GM18519 (cell line): Measurements from ENCODE around the gene DUSP16.

ENCODE experiments used
- ATAC-seq: cut with Tn5 transposase; IDR thresholded peaks from one replicate; pipeline ENCODE4 v1.9.1; 2021; ENCODE audit warnings: mild to moderate bottlenecking, moderate library complexity; ENCODE audit not compliant: unreplicated experiment, low FRiP score

DUSP16 gene

GRCh38 chr12:12550277-12550676 lies 12.4 kb downstream of the DUSP16 start:
- ATAC-seq: no peak

GRCh38 chr12:12549426-12549825 lies 13.2 kb downstream of the DUSP16 start:
- ATAC-seq: no peak

GRCh38 chr12:12548713-12549112 lies 13.9 kb downstream of the DUSP16 start:
- no peak for ATAC-seq

GRCh38 chr12:12546314-12546772 lies 16.3 kb downstream of the DUSP16 start:
- no peak for ATAC-seq

- ATAC-seq: no peak
These were observed 18.7 kb downstream of the DUSP16 start for GRCh38 chr12:12543959-12544358.

- no peak for ATAC-seq
These were observed 19.7 kb downstream of the DUSP16 start for GRCh38 chr12:12542964-12543363.

GRCh38 chr12:12542286-12542685 lies 20.4 kb downstream of the DUSP16 start:
- no peak for ATAC-seq

GRCh38 chr12:12541782-12542181 lies 20.9 kb downstream of the DUSP16 start:
- no peak for ATAC-seq

- ATAC-seq: no peak
These were observed 22.2 kb downstream of the DUSP16 start for GRCh38 chr12:12540261-12541013.

GRCh38 chr12:12539028-12539810 lies 23.4 kb downstream of the DUSP16 start:
- no peak for ATAC-seq

GRCh38 chr12:12538535-12538934 lies 24.1 kb downstream of the DUSP16 start:
- no peak for ATAC-seq

- ATAC-seq: no peak
These were observed 25.2 kb downstream of the DUSP16 start for GRCh38 chr12:12537421-12537820.

- ATAC-seq: no peak
These were observed 27.7 kb downstream of the DUSP16 start for GRCh38 chr12:12534975-12535374.

- ATAC-seq: no peak
These were observed 28.3 kb downstream of the DUSP16 start for GRCh38 chr12:12534166-12534866.

- ATAC-seq: no peak
These were observed 29.3 kb downstream of the DUSP16 start for GRCh38 chr12:12533238-12533829.

- no peak for ATAC-seq
These were observed 31.5 kb downstream of the DUSP16 start for GRCh38 chr12:12531194-12531593.

GRCh38 chr12:12529783-12530421 lies 32.8 kb downstream of the DUSP16 start:
- no peak for ATAC-seq

- ATAC-seq: no peak
These were observed 34.0 kb downstream of the DUSP16 start for GRCh38 chr12:12528361-12529270.

GRCh38 chr12:12527820-12528296 lies 34.8 kb downstream of the DUSP16 start:
- no peak for ATAC-seq
